ENCODE results near the gene DNAH17.

DNAH17 gene

DNA sequence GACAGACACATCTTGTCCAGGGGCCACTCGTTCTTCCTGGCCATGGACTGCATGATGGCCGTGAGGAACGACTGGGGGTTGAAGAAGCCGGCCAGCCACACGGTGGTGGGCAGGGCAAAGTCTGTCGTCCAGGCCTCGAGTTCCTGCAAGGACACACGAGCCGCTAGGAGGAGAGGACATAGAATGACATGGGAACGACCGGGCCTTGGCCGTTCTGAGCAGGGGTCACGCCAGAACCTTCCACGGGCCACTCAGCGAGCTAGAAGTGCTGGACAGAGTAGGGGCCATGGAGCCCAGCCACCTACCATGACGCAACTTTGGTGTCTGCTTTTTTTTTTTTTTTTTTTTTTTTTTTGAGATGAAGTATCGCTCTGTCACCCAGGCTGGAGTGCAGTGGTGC lies 151.8 kb downstream of the DNAH17 start:
- peaks cover 21% of the 10 kb centered on the region for H3K4me1 Mint-ChIP-seq (ENCODE audit: low read depth)
- H3K36me3 Mint-ChIP-seq (ENCODE audit: low read depth): peaks cover 50% of the 10 kb centered on the region
- no peaks in the 10 kb centered on the region for H3K27me3 Mint-ChIP-seq (ENCODE audit: low read depth)

DNA sequence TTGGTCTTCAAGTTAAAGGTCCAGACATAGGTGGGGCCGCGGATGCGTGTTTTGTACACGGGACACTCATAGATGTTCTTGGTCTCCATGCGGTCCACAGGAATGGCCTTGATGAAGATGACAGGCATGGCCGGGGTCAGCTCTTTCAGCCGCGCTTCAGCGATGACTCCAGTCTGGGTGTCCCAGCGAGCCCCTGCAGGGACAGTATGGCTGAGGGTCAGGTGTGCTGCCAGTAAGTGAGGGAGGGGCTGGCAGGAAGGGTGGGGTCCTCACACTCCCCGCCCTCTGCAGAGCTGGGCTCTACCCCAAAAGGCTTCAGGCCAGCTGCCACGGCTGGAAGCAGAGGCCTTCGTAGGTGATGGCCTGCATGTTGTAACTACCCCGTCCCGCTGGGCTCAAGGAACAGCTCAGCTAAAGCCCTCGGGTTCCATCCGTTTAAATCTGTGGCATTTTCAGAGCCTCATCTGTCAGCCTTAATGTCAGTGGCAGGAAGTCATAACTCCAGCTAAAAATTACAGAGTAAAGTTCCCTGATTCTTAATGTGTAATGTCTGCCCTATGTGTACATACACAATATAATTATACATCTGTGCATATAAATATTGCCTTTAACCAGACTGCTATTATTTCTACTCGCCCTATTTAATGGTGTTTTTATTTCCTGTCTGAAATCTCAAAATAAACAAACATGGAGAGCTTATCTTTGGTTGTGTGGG lies 153.1 kb downstream of the DNAH17 start:
- peaks cover 32% of the 10 kb centered on the region for H3K4me1 Mint-ChIP-seq (ENCODE audit: low read depth)
- peaks cover 50% of the 10 kb centered on the region for H3K36me3 Mint-ChIP-seq (ENCODE audit: low read depth)
- no peaks in the 10 kb centered on the region for H3K9me3 Mint-ChIP-seq
- H3K27me3 Mint-ChIP-seq (ENCODE audit: low read depth): no peaks in the 10 kb centered on the region
- peak overlapping the region; percentile 24 for H3K27ac Mint-ChIP-seq
- no peak overlapping the region for H3K4me3 Mint-ChIP-seq

More for the DNA sequence above, 151.8 kb downstream of the DNAH17 start:
- Mint-ChIP-seq H3K27ac (no peak overlapping the region), H3K9me3 (no peaks in the 10 kb centered on the region), H3K4me3 (no peak overlapping the region)

GRCh38 chr17:78422872-78423588 lies 154.2 kb downstream of the DNAH17 start:
- Mint-ChIP-seq H3K27me3 (ENCODE audit: low read depth) (no peaks in the 10 kb centered on the region), H3K9me3 (no peaks in the 10 kb centered on the region), H3K36me3 (ENCODE audit: low read depth) (peaks cover 46% of the 10 kb centered on the region), H3K27ac (peak overlapping the region; percentile 26), H3K4me3 (no peak overlapping the region), H3K4me1 (ENCODE audit: low read depth) (peaks cover 35% of the 10 kb centered on the region)

DNA sequence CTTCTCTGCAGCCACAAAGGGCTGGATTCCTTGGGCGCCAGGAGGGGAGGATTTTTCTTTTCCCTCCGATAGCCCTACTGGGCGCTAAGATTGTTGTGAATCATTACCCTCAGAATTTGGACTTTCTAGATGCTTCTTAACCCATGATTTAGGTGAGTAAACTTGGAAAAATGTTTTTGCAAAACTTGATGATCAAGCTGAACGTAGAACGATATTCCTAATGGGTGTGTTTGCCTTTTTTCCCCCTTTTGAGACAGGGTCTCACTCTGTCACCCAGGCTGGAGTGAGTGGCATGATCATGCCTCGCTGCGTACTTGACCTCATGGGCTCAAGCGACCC lies 155.0 kb downstream of the DNAH17 start:
- peak overlapping the region; percentile 65 for H3K27ac Mint-ChIP-seq
- H3K36me3 Mint-ChIP-seq (ENCODE audit: low read depth): peaks cover 48% of the 10 kb centered on the region
- no peaks in the 10 kb centered on the region for H3K27me3 Mint-ChIP-seq (ENCODE audit: low read depth)
- H3K4me1 Mint-ChIP-seq (ENCODE audit: low read depth): peaks cover 40% of the 10 kb centered on the region
- no peaks in the 10 kb centered on the region for H3K9me3 Mint-ChIP-seq
- peak overlapping the region; percentile 14 for H3K4me3 Mint-ChIP-seq

GRCh38 chr17:78421534-78422266 lies 155.5 kb downstream of the DNAH17 start:
- Mint-ChIP-seq H3K4me3 (peak overlapping the region; percentile 14), H3K27me3 (ENCODE audit: low read depth) (no peaks in the 10 kb centered on the region), H3K27ac (peak overlapping the region; percentile 71), H3K4me1 (ENCODE audit: low read depth) (peaks cover 45% of the 10 kb centered on the region), H3K36me3 (ENCODE audit: low read depth) (peaks cover 51% of the 10 kb centered on the region), H3K9me3 (no peaks in the 10 kb centered on the region)

GRCh38 chr17:78421084-78421533 lies 156.1 kb downstream of the DNAH17 start:
- Mint-ChIP-seq H3K27me3 (ENCODE audit: low read depth) (no peaks in the 10 kb centered on the region), H3K4me1 (ENCODE audit: low read depth) (peaks cover 50% of the 10 kb centered on the region)

DNA sequence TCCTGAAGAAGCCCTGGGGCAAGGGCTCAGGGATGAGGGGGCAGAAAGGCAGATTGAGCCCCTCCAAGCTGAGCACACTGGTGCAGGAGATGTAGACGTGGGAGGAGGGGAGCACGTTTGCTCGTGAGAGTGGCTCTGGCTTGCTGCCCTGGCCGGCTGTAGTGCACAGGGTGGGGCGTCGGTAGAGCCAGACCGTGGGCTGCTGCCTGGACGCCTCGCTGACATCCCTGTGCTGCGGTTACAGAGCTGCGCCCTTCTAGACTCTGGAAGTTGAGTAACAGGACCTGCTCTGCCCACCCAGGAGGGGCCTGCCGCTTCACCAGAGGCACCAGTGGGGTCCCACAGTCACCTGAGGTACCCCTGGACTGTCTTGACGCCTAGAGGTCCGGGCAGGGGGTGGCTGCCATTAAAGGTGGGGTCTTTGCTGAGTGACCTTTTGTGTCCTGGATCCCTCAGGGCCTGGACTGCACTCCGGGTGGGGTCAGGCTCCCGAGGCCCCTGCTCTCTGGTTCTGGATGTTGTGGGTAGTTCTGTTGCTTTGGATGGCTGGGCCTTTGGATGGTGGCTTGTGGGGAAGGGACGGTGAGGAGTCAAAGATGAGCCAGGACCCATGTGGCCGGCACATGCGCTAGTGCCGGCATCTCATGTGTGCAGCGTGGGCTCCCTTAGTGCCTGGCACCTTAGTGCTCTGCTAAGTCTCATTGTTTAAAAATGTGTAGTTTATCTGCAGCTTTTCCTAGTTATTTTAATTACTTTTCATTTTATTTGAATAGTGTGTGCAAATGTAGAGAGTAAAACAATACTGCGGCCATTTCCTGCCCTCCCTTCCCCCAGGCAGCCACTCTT lies 157.0 kb downstream of the DNAH17 start:
- H3K27ac Mint-ChIP-seq: peak overlapping the region; percentile 58
- no peaks in the 10 kb centered on the region for H3K27me3 Mint-ChIP-seq (ENCODE audit: low read depth)
- H3K4me3 Mint-ChIP-seq: no peak overlapping the region
- peaks cover 58% of the 10 kb centered on the region for H3K4me1 Mint-ChIP-seq (ENCODE audit: low read depth)
- no peaks in the 10 kb centered on the region for H3K9me3 Mint-ChIP-seq
- H3K36me3 Mint-ChIP-seq (ENCODE audit: low read depth): peaks cover 60% of the 10 kb centered on the region

More at GRCh38 chr17:78421084-78421533, 156.1 kb downstream of the DNAH17 start:
- H3K36me3 Mint-ChIP-seq (ENCODE audit: low read depth): peaks cover 56% of the 10 kb centered on the region
- no peak overlapping the region for H3K4me3 Mint-ChIP-seq
- no peaks in the 10 kb centered on the region for H3K9me3 Mint-ChIP-seq
- peak overlapping the region; percentile 58 for H3K27ac Mint-ChIP-seq

GRCh38 chr17:78418326-78419026 lies 158.7 kb downstream of the DNAH17 start:
- Mint-ChIP-seq H3K27ac (no peak overlapping the region), H3K27me3 (ENCODE audit: low read depth) (no peaks in the 10 kb centered on the region), H3K36me3 (ENCODE audit: low read depth) (peaks cover 61% of the 10 kb centered on the region), H3K4me1 (ENCODE audit: low read depth) (peaks cover 71% of the 10 kb centered on the region), H3K9me3 (no peaks in the 10 kb centered on the region), H3K4me3 (peak overlapping the region; percentile 15)

DNA sequence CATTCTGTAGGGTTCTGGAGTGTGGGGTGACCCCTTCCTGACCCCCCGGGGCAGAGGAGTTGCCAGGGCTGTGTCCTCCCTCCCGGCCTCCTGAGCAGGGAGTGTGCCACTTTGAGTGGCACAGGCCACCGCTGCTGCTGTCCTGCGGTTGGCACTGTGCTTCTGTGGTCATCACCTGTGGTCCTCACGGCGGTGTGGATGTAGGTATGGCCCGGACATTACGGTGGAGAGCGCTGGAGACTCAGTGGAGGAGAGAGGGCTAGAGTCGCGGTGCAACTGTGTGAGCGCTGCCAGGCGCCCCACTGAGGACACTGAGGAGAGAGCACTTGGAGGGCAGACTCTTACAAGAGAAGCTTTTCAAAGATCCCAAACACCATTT lies 159.7 kb downstream of the DNAH17 start:
- Mint-ChIP-seq H3K9me3 (no peaks in the 10 kb centered on the region), H3K4me3 (peak overlapping the region; percentile 87), H3K36me3 (ENCODE audit: low read depth) (peaks cover 62% of the 10 kb centered on the region), H3K27ac (peak overlapping the region; percentile 98), H3K27me3 (ENCODE audit: low read depth) (no peaks in the 10 kb centered on the region), H3K4me1 (ENCODE audit: low read depth) (peaks cover 78% of the 10 kb centered on the region)

GRCh38 chr17:78416791-78417530 lies 160.2 kb downstream of the DNAH17 start:
- peaks cover 61% of the 10 kb centered on the region for H3K36me3 Mint-ChIP-seq (ENCODE audit: low read depth)
- H3K27me3 Mint-ChIP-seq (ENCODE audit: low read depth): no peaks in the 10 kb centered on the region
- peak overlapping the region; percentile 87 for H3K4me3 Mint-ChIP-seq
- no peaks in the 10 kb centered on the region for H3K9me3 Mint-ChIP-seq
- peaks cover 81% of the 10 kb centered on the region for H3K4me1 Mint-ChIP-seq (ENCODE audit: low read depth)
- peak overlapping the region; percentile 98 for H3K27ac Mint-ChIP-seq

- Mint-ChIP-seq H3K36me3 (ENCODE audit: low read depth) (peaks cover 56% of the 10 kb centered on the region), H3K27me3 (ENCODE audit: low read depth) (no peaks in the 10 kb centered on the region), H3K9me3 (no peaks in the 10 kb centered on the region), H3K27ac (peak overlapping the region; percentile 98), H3K4me1 (ENCODE audit: low read depth) (peaks cover 80% of the 10 kb centered on the region), H3K4me3 (peak overlapping the region; percentile 87)
Measured at GRCh38 chr17:78415821-78416711, 161.1 kb downstream of the DNAH17 start.

All from T-helper 1 cell treated with Interleukin-12 subunit alpha and Interleukin-12 subunit beta and Interleukin-4 antibody, amounts not matched to agents 30 μg/mL and 1 μg/mL, for 36 hours (primary cell).